ENCODE measurements around the gene PDE4B. TPM values are rescaled to one million over a fixed set of nuclear protein-coding genes. Genes with fewer than 3 reads are reported as not detected.
A peak's percentile ranks its signal among the peaks of the same experiment; 100 is the strongest.

Gene PDE4B
- total and polyA plus RNA-seq, 3 experiments from 2014 or later, result 29.7 to 34.5 (median 31.4) TPM

GRCh38 chr1:66247415-66248208 lies 454.9 kb downstream of the PDE4B start:
- H3K9me3 Mint-ChIP-seq, result no peaks in the 10 kb centered on the region
- no peaks in the 10 kb centered on the region for H3K27me3 ChIP-seq (ENCODE audit: insufficient read depth, low read length, poor library complexity, severe bottlenecking)
- H3K27me3 Mint-ChIP-seq, result peaks cover 0 to 3% of the 10 kb centered on the region in 2 donors
- H3K36me3 Mint-ChIP-seq, result no peaks in the 10 kb centered on the region
- H3K9me3 ChIP-seq (ENCODE audit: low read length), result no peaks in the 10 kb centered on the region
- H3K27ac ChIP-seq (ENCODE audit: low read depth, low read length), result peak overlapping the region; percentile 61
- CTCF ChIA-PET, result interaction anchor here (0.9 to 19.3 kb wide), 5 partner anchors 84 to 290 kb away, joined by 3 to 272 read pairs (median 4); no protein-coding TSS in a partner anchor
- peak overlapping the region; percentile 21 for H3K4me3 ChIP-seq (ENCODE audit: low read length)
- H3K27ac Mint-ChIP-seq, result peak overlapping the region; percentile 53 to 97 (median 88)
- no peaks in the 10 kb centered on the region for H3K36me3 ChIP-seq (ENCODE audit: insufficient read depth, low read length)
- H3K4me1 Mint-ChIP-seq, result peaks cover 16 to 44% (median 25%) of the 10 kb centered on the region in 3 donors
- peak overlapping the region; percentile 44 to 90 (median 86) for H3K4me3 Mint-ChIP-seq
- DNase-seq, result peak in 2 of 5 donors; percentile 15 to 54
- peaks cover 26% of the 10 kb centered on the region for H3K4me1 ChIP-seq (ENCODE audit: insufficient read depth, low read length)
- POLR2A ChIA-PET, result interaction anchor here (0.8 kb wide), 1 partner anchor 54 kb away, joined by 7 read pairs; no protein-coding TSS in a partner anchor

GRCh38 chr1:66248257-66248656 lies 455.6 kb downstream of the PDE4B start:
- CTCF ChIA-PET, result interaction anchor here (0.9 to 19.3 kb wide), 4 partner anchors 84 to 290 kb away, joined by 3 to 272 read pairs (median 4); no protein-coding TSS in a partner anchor
- H3K27ac ChIP-seq (ENCODE audit: low read depth, low read length), result no peak overlapping the region

DNA sequence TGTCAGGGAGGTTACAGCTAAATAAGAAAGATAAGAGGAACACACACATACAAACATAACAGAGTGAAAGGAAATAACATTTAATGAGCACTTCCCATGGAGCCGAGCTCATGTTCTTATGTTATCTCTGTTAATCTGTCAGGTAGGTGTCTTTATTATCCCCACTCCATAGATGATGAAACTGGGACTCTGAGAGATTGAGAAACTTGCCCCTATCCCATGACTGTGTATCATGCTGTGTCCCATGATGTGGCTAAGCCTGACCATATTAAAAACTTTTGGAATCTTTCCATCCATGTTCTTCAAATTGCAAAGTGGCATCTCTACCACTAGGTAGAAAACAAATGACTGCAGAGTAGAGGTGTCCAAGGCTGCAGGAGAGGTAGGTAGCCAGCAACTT lies 456.1 kb downstream of the PDE4B start:
- H3K4me1 Mint-ChIP-seq, result peaks cover 23 to 52% (median 25%) of the 10 kb centered on the region in 3 donors
- DNase-seq, result no peak
- no peaks in the 10 kb centered on the region for H3K9me3 Mint-ChIP-seq
- H3K36me3 ChIP-seq (ENCODE audit: insufficient read depth, low read length), result no peaks in the 10 kb centered on the region
- peak overlapping the region in 3 of 7 donors; percentile 4 to 46 (median 33) for H3K4me3 Mint-ChIP-seq
- H3K27me3 ChIP-seq (ENCODE audit: insufficient read depth, low read length, poor library complexity, severe bottlenecking), result no peaks in the 10 kb centered on the region
- peak overlapping the region in 5 of 8 donors; percentile 35 to 73 (median 64) for H3K27ac Mint-ChIP-seq
- peaks cover 0 to 3% of the 10 kb centered on the region in 2 donors for H3K27me3 Mint-ChIP-seq
- no peak overlapping the region for H3K27ac ChIP-seq (ENCODE audit: low read depth, low read length)
- CTCF ChIA-PET, result interaction anchor here (1.1 to 19.3 kb wide), 3 partner anchors 196 to 291 kb away, joined by 3 to 272 read pairs (median 6); no protein-coding TSS in a partner anchor
- H3K4me3 ChIP-seq (ENCODE audit: low read length), result no peak overlapping the region
- no peaks in the 10 kb centered on the region for H3K9me3 ChIP-seq (ENCODE audit: low read length)
- H3K4me1 ChIP-seq (ENCODE audit: insufficient read depth, low read length), result peaks cover 21% of the 10 kb centered on the region
- H3K36me3 Mint-ChIP-seq, result no peaks in the 10 kb centered on the region
- POLR2A ChIA-PET, result interaction anchor here (0.8 kb wide), 1 partner anchor 53 kb away, joined by 7 read pairs; no protein-coding TSS in a partner anchor

More at GRCh38 chr1:66248257-66248656, 455.6 kb downstream of the PDE4B start:
- peak overlapping the region in 6 of 8 donors; percentile 35 to 97 (median 77) for H3K27ac Mint-ChIP-seq
- no peak overlapping the region for H3K4me3 ChIP-seq (ENCODE audit: low read length)
- POLR2A ChIA-PET, result interaction anchor here (0.8 kb wide), 1 partner anchor 53 kb away, joined by 7 read pairs; no protein-coding TSS in a partner anchor
- DNase-seq, result no peak
- H3K27me3 ChIP-seq (ENCODE audit: insufficient read depth, low read length, poor library complexity, severe bottlenecking), result no peaks in the 10 kb centered on the region
- no peaks in the 10 kb centered on the region for H3K9me3 Mint-ChIP-seq
- peak overlapping the region in 3 of 7 donors; percentile 79 to 90 (median 86) for H3K4me3 Mint-ChIP-seq
- no peaks in the 10 kb centered on the region for H3K36me3 Mint-ChIP-seq
- H3K36me3 ChIP-seq (ENCODE audit: insufficient read depth, low read length), result no peaks in the 10 kb centered on the region
- H3K27me3 Mint-ChIP-seq, result peaks cover 0 to 3% of the 10 kb centered on the region in 2 donors
- H3K4me1 ChIP-seq (ENCODE audit: insufficient read depth, low read length), result peaks cover 26% of the 10 kb centered on the region
- H3K9me3 ChIP-seq (ENCODE audit: low read length), result no peaks in the 10 kb centered on the region
- H3K4me1 Mint-ChIP-seq, result peaks cover 18 to 47% (median 25%) of the 10 kb centered on the region in 3 donors

GRCh38 chr1:66250075-66250474 lies 457.4 kb downstream of the PDE4B start:
- H3K27me3 ChIP-seq (ENCODE audit: insufficient read depth, low read length, poor library complexity, severe bottlenecking), result no peaks in the 10 kb centered on the region
- peaks cover 0 to 3% of the 10 kb centered on the region in 2 donors for H3K27me3 Mint-ChIP-seq
- no peak overlapping the region for H3K4me3 ChIP-seq (ENCODE audit: low read length)
- peak overlapping the region in 4 of 8 donors; percentile 8 to 75 (median 34) for H3K27ac Mint-ChIP-seq
- H3K36me3 ChIP-seq (ENCODE audit: insufficient read depth, low read length), result no peaks in the 10 kb centered on the region
- H3K27ac ChIP-seq (ENCODE audit: low read depth, low read length), result no peak overlapping the region
- H3K4me1 Mint-ChIP-seq, result peaks cover 29 to 61% (median 31%) of the 10 kb centered on the region in 3 donors
- H3K4me1 ChIP-seq (ENCODE audit: insufficient read depth, low read length), result peaks cover 18% of the 10 kb centered on the region
- ChIA-PET POLR2A (no interaction called here), CTCF (interaction anchor here (0.6 to 19.3 kb wide), 6 partner anchors 8 to 298 kb away, joined by 3 to 272 read pairs (median 14); no protein-coding TSS in a partner anchor)
- no peaks in the 10 kb centered on the region for H3K9me3 Mint-ChIP-seq
- no peak for DNase-seq
- H3K9me3 ChIP-seq (ENCODE audit: low read length), result no peaks in the 10 kb centered on the region
- H3K36me3 Mint-ChIP-seq, result no peaks in the 10 kb centered on the region
- no peak overlapping the region for H3K4me3 Mint-ChIP-seq

GRCh38 chr1:66250478-66250877 lies 457.8 kb downstream of the PDE4B start:
- Histone ChIP-seq H3K9me3 (ENCODE audit: low read length) (no peaks in the 10 kb centered on the region), H3K4me3 (ENCODE audit: low read length) (no peak overlapping the region), H3K36me3 (ENCODE audit: insufficient read depth, low read length) (no peaks in the 10 kb centered on the region), H3K4me1 (ENCODE audit: insufficient read depth, low read length) (peaks cover 18% of the 10 kb centered on the region), H3K27me3 (ENCODE audit: insufficient read depth, low read length, poor library complexity, severe bottlenecking) (no peaks in the 10 kb centered on the region), H3K27ac (ENCODE audit: low read depth, low read length) (no peak overlapping the region)
- no peaks in the 10 kb centered on the region for H3K9me3 Mint-ChIP-seq
- peaks cover 26 to 60% (median 31%) of the 10 kb centered on the region in 3 donors for H3K4me1 Mint-ChIP-seq
- H3K27me3 Mint-ChIP-seq, result peaks cover 0 to 2% of the 10 kb centered on the region in 2 donors
- POLR2A ChIA-PET, result no interaction called here
- CTCF ChIA-PET, result interaction anchor here (0.6 to 19.3 kb wide), 7 partner anchors 9 to 298 kb away, joined by 3 to 272 read pairs (median 3); no protein-coding TSS in a partner anchor
- H3K36me3 Mint-ChIP-seq, result no peaks in the 10 kb centered on the region
- DNase-seq, result no peak
- peak overlapping the region in 2 of 8 donors; percentile 8 to 23 for H3K27ac Mint-ChIP-seq
- no peak overlapping the region for H3K4me3 Mint-ChIP-seq

DNA sequence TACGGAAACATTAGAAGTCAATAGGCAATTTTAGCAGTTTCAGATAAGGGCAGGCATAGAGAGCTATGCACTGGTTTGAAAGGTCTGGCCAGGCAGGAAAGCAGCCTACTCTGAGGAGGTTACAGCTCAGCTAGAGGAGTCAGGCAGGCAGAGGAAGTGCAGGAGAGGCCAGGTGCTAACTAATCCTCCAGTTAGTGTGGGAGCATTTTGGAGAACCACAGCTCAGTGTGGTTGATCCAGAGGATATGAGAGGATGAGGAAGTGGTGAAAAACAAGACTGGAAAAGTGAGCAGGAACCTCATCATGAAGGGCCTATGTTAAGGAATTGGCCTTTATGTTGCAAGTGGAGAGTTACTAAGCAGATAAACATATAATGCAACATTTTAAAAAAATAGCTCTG lies 458.9 kb downstream of the PDE4B start:
- Histone ChIP-seq H3K9me3 (ENCODE audit: low read length) (no peaks in the 10 kb centered on the region), H3K4me1 (ENCODE audit: insufficient read depth, low read length) (peaks cover 7% of the 10 kb centered on the region), H3K36me3 (ENCODE audit: insufficient read depth, low read length) (no peaks in the 10 kb centered on the region), H3K27ac (ENCODE audit: low read depth, low read length) (no peak overlapping the region), H3K4me3 (ENCODE audit: low read length) (no peak overlapping the region), H3K27me3 (ENCODE audit: insufficient read depth, low read length, poor library complexity, severe bottlenecking) (no peaks in the 10 kb centered on the region)
- ChIA-PET POLR2A (interaction anchor here (1.5 kb wide), 1 partner anchor 99 kb away, joined by 3 read pairs; no protein-coding TSS in a partner anchor), CTCF (interaction anchor here (0.8 to 19.3 kb wide), 6 partner anchors 10 to 193 kb away, joined by 3 to 272 read pairs (median 14); no protein-coding TSS in a partner anchor)
- Mint-ChIP-seq H3K27ac (peak overlapping the region in 2 of 8 donors; percentile 43 to 51), H3K4me1 (peaks cover 17 to 52% (median 31%) of the 10 kb centered on the region in 3 donors), H3K4me3 (no peak overlapping the region), H3K36me3 (no peaks in the 10 kb centered on the region), H3K9me3 (no peaks in the 10 kb centered on the region), H3K27me3 (no peaks in the 10 kb centered on the region)
- no peak for DNase-seq

DNA sequence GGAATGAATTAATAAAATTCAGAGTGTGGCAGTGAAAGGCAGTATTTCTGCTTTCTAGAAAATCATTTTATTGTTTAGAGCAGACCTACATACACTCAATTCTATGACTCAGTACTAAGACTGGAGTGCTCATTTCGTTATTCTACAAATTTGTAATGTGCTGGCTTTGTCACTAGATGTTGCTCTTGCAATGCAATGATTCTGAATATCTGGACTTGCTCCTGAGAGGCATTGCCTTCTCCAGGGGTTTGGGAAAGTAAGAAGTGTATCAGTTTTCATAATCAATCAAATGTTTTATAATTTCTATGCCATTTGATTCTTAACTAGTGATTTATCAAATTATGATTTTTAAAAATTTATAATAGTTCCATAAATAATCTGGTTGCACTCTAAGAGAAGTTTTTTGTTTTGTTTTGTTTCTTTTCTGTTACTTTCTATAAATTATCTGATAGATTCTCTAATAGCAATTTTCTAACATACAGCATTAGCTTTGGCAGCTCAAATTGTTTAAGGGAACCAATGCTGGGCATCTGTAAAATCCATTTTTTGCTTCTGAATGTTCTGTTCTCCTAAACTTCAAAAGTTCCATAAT lies 460.7 kb downstream of the PDE4B start:
- H3K9me3 ChIP-seq (ENCODE audit: low read length), result no peaks in the 10 kb centered on the region
- H3K4me3 ChIP-seq (ENCODE audit: low read length), result no peak overlapping the region
- CTCF ChIA-PET, result interaction anchor here (1.0 to 19.3 kb wide), 7 partner anchors 12 to 192 kb away, joined by 3 to 272 read pairs (median 5); no protein-coding TSS in a partner anchor
- H3K27ac Mint-ChIP-seq, result no peak overlapping the region
- DNase-seq, result peak in 2 of 5 donors; percentile 39 to 46
- no peaks in the 10 kb centered on the region for H3K9me3 Mint-ChIP-seq
- H3K36me3 Mint-ChIP-seq, result no peaks in the 10 kb centered on the region
- POLR2A ChIA-PET, result interaction anchor here (0.9 kb wide), 1 partner anchor 193 kb away, joined by 3 read pairs; no protein-coding TSS in a partner anchor
- H3K4me1 ChIP-seq (ENCODE audit: insufficient read depth, low read length), result no peaks in the 10 kb centered on the region
- H3K4me1 Mint-ChIP-seq, result peaks cover 9 to 35% (median 30%) of the 10 kb centered on the region in 3 donors
- H3K27me3 Mint-ChIP-seq, result no peaks in the 10 kb centered on the region
- no peaks in the 10 kb centered on the region for H3K36me3 ChIP-seq (ENCODE audit: insufficient read depth, low read length)
- H3K4me3 Mint-ChIP-seq, result no peak overlapping the region
- no peaks in the 10 kb centered on the region for H3K27me3 ChIP-seq (ENCODE audit: insufficient read depth, low read length, poor library complexity, severe bottlenecking)
- no peak overlapping the region for H3K27ac ChIP-seq (ENCODE audit: low read depth, low read length)

Measured in CD8-positive, alpha-beta memory T cell (primary cell).